Spleen (tissue), 11 donors: ENCODE results near the gene SEPTIN11. TPM values are rescaled to one million over a fixed set of nuclear protein-coding genes. Genes with fewer than 3 reads are reported as not detected.

ENCODE experiments used
- DNase-seq: peaks from one replicate; pipeline ENCODE4 v3.0.0-alpha.2; 2020
- H3K27ac ChIP-seq, 8 donors: fragments of 200-600 bp; sonication (generic) in 7 of 8; 1 replicate in 4 of 8; 2 replicates in 4 of 8; pipeline versions ENCODE4 v1.5.0 to v1.8.0; 2016 to 2021; ENCODE audit warnings: inconsistent platforms in 4 of 8, mild to moderate bottlenecking in 4 of 8, moderate library complexity in 1 of 8
- H3K27me3 ChIP-seq, 7 donors: fragments of 200-600 bp; sonication (generic) in 6 of 7; replicated peaks in 1 of 7; 1 replicate in 4 of 7; 2 replicates in 3 of 7; pipeline versions ENCODE4 v1.5.0 to v1.8.0; 2016 to 2021; ENCODE audit warnings: inconsistent platforms in 3 of 7, mild to moderate bottlenecking in 1 of 7
- H3K36me3 ChIP-seq, 6 donors: fragments of 200-600 bp; sonication (generic) in 5 of 6; 1 replicate in 4 of 6; 2 replicates in 2 of 6; pipeline versions ENCODE4 v1.5.0 to v1.8.0; 2016 to 2021; ENCODE audit warnings: inconsistent platforms in 2 of 6
- H3K4me1 ChIP-seq, 6 donors: fragments of 200-600 bp; sonication (generic) in 5 of 6; 1 replicate in 3 of 6; 2 replicates in 3 of 6; pipeline versions ENCODE4 v1.5.0 to v1.8.0; 2016 to 2021; ENCODE audit warnings: inconsistent platforms in 3 of 6
- H3K4me3 ChIP-seq, 8 donors: fragments of 200-600 bp; sonication (generic) in 7 of 8; 1 replicate in 4 of 8; 2 replicates in 4 of 8; pipeline versions ENCODE4 v1.5.0 to v1.8.0; 2016 to 2021; ENCODE audit warnings: inconsistent platforms in 4 of 8, mild to moderate bottlenecking in 4 of 8, moderate library complexity in 2 of 8
- H3K9me3 ChIP-seq, 8 donors: fragments of 200-600 bp; sonication (generic) in 7 of 8; 1 replicate in 4 of 8; 2 replicates in 4 of 8; pipeline versions ENCODE4 v1.5.0 to v1.8.0; 2016 to 2021; ENCODE audit warnings: inconsistent platforms in 4 of 8
- CTCF ChIP-seq, 11 experiments: fragments of 200-600 bp in 7 of 11; fragments of 450-650 bp in 4 of 11; sonication (generic) in 4 of 11; IDR thresholded peaks in 8 of 11; conservative IDR thresholded peaks in 3 of 11; 1 replicate in 7 of 11; 2 replicates in 4 of 11; pipeline versions ENCODE4 v1.4.0 to v1.8.0; 2016 to 2021; ENCODE audit warnings: antibody characterized with exemption in 11 of 11, inconsistent platforms in 4 of 11, mild to moderate bottlenecking in 1 of 11
- POLR2A ChIP-seq, 3 donors: fragments of 450-650 bp; IDR thresholded peaks; one replicate each; pipeline ENCODE4 v1.5.1; 2017; ENCODE audit warnings: antibody characterized with exemption in 3 of 3, mild to moderate bottlenecking in 1 of 3
- POLR2AphosphoS5 ChIP-seq, 3 donors: sonication (generic); formaldehyde crosslinking; IDR thresholded peaks; one replicate each; pipeline ENCODE4 v1.5.1; 2017; ENCODE audit warnings: antibody characterized with exemption in 3 of 3
- WGBS, 5 donors: extraction: QIAGEN DNeasy Blood & Tissue Kit in 3 of 5; methylation state at CpG; one replicate each; pipeline versions ENCODE4 v1.1.5 to v1.1.7; 2013 to 2018; 5-methylcytosine and 5-hydroxymethylcytosine counted together
- intact Hi-C: fragments of 100-400 bp; cut with DNase I; formaldehyde crosslinking; loops from one replicate; pipeline ENCODE4 v1.15.0; 2023; ENCODE audit warnings: low total_unique reads
- polyA plus RNA-seq, 3 donors: library from polyadenylated mRNA; stranded (reverse); fragments of 200-250 nt; gene quantifications; one replicate each; pipeline ENCODE4 v1.2.1, GENCODE V29; 2013
- total RNA-seq, 7 donors: library from RNA; depleted of rRNA in 3 of 7; stranded (reverse); fragments of >200 nt in 3 of 7; fragmentation: NEBNext Ultra II Directional in 4 of 7; extraction: Animal tissue kit (Norgen Biotek cat#: 25700) in 4 of 7; gene quantifications; one replicate each; pipeline versions ENCODE4 v1.1.0 to v1.2.1, GENCODE V29; 2016 to 2021
- donor health status: healthy with polysubstance abuse.
- donor health status: DM: no; HTN: no; CAD: no; lungs with moderate emphysema.
- donor health status: DM: no; HTN: no; CAD: no.
- donor health status: Bipolar disorder and iron deficiency.
- donor health status: healthy.
- donor health status: DM: no; HTN: no; CAD: no.
- donor health status: DM: yes; HTN: yes; CAD: no.

SEPTIN11 gene
- total and polyA plus RNA-seq, 10 donors: 9.7 to 91.9 (median 53.3) TPM

- H3K4me1 ChIP-seq: peaks cover 0 to 37% (median 9%) of the 10 kb centered on the region in 6 donors
- intact Hi-C loops: no loop called here
- TF ChIP-seq POLR2AphosphoS5 (IDR thresholded peaks at IDR 0.05) (no peak), CTCF (IDR thresholded peaks at IDR 0.05 in 8 of 11, conservative IDR thresholded peaks at IDR 0.05 in 3 of 11) (no peak), POLR2A (IDR thresholded peaks at IDR 0.05) (no peak)
- no peaks in the 10 kb centered on the region for H3K27me3 ChIP-seq
- peaks cover 0 to 5% (median 0%) of the 10 kb centered on the region in 8 donors for H3K9me3 ChIP-seq
- H3K36me3 ChIP-seq: peaks cover 0 to 30% (median 12%) of the 10 kb centered on the region in 6 donors
- WGBS, 5 donors: 60 to 76% (median 66%) methylated on average over 10 of the region's 10 CpGs
- no peak overlapping the region for H3K4me3 ChIP-seq
- no peak for DNase-seq
- H3K27ac ChIP-seq: peak overlapping the region in 1 of 8 donors; percentile 7
Observed at GRCh38 chr4:76993787-76994641, 44.5 kb downstream of the SEPTIN11 start.

GRCh38 chr4:76995776-76996175, 46.2 kb downstream of the SEPTIN11 start:
- intact Hi-C loops: no loop called here
- no peak for TF ChIP-seq CTCF (IDR thresholded peaks at IDR 0.05 in 8 of 11, conservative IDR thresholded peaks at IDR 0.05 in 3 of 11)
- TF ChIP-seq POLR2AphosphoS5 (IDR thresholded peaks at IDR 0.05): no peak
- no peak for TF ChIP-seq POLR2A (IDR thresholded peaks at IDR 0.05)
- H3K36me3 ChIP-seq: peaks cover 0 to 47% (median 17%) of the 10 kb centered on the region in 6 donors
- WGBS, 5 donors: 83 to 100% (median 91%) methylated on average over 1 of the region's 1 CpG
- H3K4me3 ChIP-seq: no peak overlapping the region
- DNase-seq: no peak
- no peak overlapping the region for H3K27ac ChIP-seq
- peaks cover 0 to 28% (median 9%) of the 10 kb centered on the region in 6 donors for H3K4me1 ChIP-seq
- no peaks in the 10 kb centered on the region for H3K9me3 ChIP-seq
- no peaks in the 10 kb centered on the region for H3K27me3 ChIP-seq

- no peaks in the 10 kb centered on the region for H3K27me3 ChIP-seq
- no peak overlapping the region for H3K4me3 ChIP-seq
- H3K9me3 ChIP-seq: no peaks in the 10 kb centered on the region
- H3K4me1 ChIP-seq: peaks cover 0 to 21% (median 9%) of the 10 kb centered on the region in 6 donors
- H3K27ac ChIP-seq: no peak overlapping the region
- no peak for DNase-seq
- intact Hi-C loops: no loop called here
- 96 to 99% (median 97%) methylated on average over 2 of the region's 2 CpGs for WGBS, 5 donors
- TF ChIP-seq POLR2AphosphoS5 (IDR thresholded peaks at IDR 0.05) (no peak), POLR2A (IDR thresholded peaks at IDR 0.05) (no peak), CTCF (IDR thresholded peaks at IDR 0.05 in 8 of 11, conservative IDR thresholded peaks at IDR 0.05 in 3 of 11) (no peak)
- peaks cover 0 to 53% (median 17%) of the 10 kb centered on the region in 6 donors for H3K36me3 ChIP-seq
Observed at GRCh38 chr4:76996445-76996844, 46.9 kb downstream of the SEPTIN11 start.

GRCh38 chr4:76997077-76997476, 47.5 kb downstream of the SEPTIN11 start:
- peaks cover 0 to 53% (median 17%) of the 10 kb centered on the region in 6 donors for H3K36me3 ChIP-seq
- H3K4me3 ChIP-seq: no peak overlapping the region
- H3K9me3 ChIP-seq: no peaks in the 10 kb centered on the region
- H3K27ac ChIP-seq: no peak overlapping the region
- TF ChIP-seq POLR2AphosphoS5 (IDR thresholded peaks at IDR 0.05) (no peak), CTCF (IDR thresholded peaks at IDR 0.05 in 8 of 11, conservative IDR thresholded peaks at IDR 0.05 in 3 of 11) (no peak), POLR2A (IDR thresholded peaks at IDR 0.05) (no peak)
- intact Hi-C loops: no loop called here
- no peak for DNase-seq
- WGBS, 5 donors: 71 to 97% (median 88%) methylated on average over 1 of the region's 1 CpG
- peaks cover 0 to 25% (median 9%) of the 10 kb centered on the region in 6 donors for H3K4me1 ChIP-seq
- H3K27me3 ChIP-seq: no peaks in the 10 kb centered on the region
